ENCODE measurements around the gene HS6ST3.

DNA sequence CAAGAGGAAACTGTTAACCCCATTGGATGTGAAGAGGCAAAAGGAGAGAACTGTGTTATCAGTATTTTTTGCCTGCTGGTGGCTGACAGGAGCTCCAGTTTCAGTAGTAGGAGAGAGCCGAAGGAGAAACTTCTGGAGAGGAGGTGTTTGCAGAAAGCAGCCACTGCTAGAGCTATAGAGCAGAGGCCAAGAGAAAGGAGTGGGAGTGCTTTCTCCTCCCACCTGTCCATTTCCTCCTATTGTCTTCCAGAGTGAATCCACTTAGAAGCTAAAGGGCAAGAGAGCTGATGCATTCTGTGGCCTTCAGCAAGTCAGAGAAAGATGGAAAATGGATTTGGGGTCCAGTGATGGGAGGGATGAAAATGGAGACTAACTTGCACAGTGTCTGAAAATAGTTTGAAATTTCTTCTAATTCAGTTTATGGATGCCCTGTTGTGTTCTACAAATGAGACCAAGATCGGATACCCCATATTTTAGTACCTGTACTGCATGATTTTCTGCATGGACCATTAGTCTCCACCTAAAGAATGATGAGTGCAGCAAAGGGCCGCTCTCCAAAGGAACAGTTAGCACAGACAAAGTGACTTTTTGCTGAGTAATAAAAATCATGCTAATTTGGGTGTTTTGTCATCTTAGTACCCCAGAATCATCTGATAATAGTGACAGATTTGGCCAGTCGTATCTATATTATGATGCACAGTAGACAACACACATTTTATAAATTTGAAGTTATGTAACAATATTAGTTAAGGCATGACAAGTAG lies 10.7 kb downstream of the HS6ST3 start:
- TF ChIP-seq, protein P1, sequence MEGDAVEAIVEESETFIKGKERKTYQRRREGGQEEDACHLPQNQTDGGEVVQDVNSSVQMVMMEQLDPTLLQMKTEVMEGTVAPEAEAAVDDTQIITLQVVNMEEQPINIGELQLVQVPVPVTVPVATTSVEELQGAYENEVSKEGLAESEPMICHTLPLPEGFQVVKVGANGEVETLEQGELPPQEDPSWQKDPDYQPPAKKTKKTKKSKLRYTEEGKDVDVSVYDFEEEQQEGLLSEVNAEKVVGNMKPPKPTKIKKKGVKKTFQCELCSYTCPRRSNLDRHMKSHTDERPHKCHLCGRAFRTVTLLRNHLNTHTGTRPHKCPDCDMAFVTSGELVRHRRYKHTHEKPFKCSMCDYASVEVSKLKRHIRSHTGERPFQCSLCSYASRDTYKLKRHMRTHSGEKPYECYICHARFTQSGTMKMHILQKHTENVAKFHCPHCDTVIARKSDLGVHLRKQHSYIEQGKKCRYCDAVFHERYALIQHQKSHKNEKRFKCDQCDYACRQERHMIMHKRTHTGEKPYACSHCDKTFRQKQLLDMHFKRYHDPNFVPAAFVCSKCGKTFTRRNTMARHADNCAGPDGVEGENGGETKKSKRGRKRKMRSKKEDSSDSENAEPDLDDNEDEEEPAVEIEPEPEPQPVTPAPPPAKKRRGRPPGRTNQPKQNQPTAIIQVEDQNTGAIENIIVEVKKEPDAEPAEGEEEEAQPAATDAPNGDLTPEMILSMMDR (conservative IDR thresholded peaks at IDR 0.05 in 1 of 2, IDR thresholded peaks at IDR 0.05 in 1 of 2; ENCODE audit: low read depth in 1 of 2, low read length in 2 of 2) = no peak
- TF ChIP-seq EZH2 (IDR thresholded peaks at IDR 0.05; ENCODE audit: low read length, missing control alignments) = no peak
